Measurements from ENCODE around the gene ERN1.

DNA sequence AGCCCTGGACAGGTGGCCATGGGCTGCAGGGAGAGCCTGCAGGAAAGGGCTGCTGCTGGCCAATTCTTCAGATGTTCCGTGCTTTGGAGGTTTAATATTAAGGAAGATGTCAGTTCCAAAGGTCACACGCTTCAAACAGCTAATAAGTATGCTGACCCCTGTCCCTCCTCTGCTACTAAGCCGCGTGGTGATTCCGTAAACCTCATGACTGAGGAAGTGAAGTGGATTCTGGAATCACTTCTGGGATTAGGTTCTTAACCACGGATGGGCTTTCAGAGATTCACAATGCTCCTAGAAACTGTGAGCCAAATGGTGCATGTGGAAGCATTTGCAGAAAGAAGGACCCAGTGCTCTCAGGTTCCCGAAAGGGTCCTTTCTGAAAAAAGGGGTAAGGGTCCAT, 28.5 kb upstream of the ERN1 start:
- TF ChIP-seq, protein P1, sequence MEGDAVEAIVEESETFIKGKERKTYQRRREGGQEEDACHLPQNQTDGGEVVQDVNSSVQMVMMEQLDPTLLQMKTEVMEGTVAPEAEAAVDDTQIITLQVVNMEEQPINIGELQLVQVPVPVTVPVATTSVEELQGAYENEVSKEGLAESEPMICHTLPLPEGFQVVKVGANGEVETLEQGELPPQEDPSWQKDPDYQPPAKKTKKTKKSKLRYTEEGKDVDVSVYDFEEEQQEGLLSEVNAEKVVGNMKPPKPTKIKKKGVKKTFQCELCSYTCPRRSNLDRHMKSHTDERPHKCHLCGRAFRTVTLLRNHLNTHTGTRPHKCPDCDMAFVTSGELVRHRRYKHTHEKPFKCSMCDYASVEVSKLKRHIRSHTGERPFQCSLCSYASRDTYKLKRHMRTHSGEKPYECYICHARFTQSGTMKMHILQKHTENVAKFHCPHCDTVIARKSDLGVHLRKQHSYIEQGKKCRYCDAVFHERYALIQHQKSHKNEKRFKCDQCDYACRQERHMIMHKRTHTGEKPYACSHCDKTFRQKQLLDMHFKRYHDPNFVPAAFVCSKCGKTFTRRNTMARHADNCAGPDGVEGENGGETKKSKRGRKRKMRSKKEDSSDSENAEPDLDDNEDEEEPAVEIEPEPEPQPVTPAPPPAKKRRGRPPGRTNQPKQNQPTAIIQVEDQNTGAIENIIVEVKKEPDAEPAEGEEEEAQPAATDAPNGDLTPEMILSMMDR (IDR thresholded peaks at IDR 0.05; ENCODE audit: low read depth, low read length): no peak
- TF ChIP-seq POLR2A (IDR thresholded peaks at IDR 0.05; ENCODE audit: extremely low read depth, insufficient read length): no peak

All from NB4 (cell line).